Mesendoderm (in vitro differentiated cells): Measurements from ENCODE around the gene MACROD2.

Experiments
- DNase-seq: peaks from one replicate; pipeline ENCODE4 v3.0.0; 2013
- H2AK5ac ChIP-seq: 2 replicates; pipeline ENCODE4 v1.6.1; 2013; ENCODE audit warnings: low read length, inconsistent platforms
- H2BK120ac ChIP-seq: 2 replicates; pipeline ENCODE4 v1.6.1; 2013; ENCODE audit warnings: low read depth, mild to moderate bottlenecking, low read length, moderate library complexity, mixed read lengths
- H2BK15ac ChIP-seq: replicated peaks from 2 replicates; pipeline ENCODE4 v1.6.1; 2013; ENCODE audit warnings: low read depth, mild to moderate bottlenecking, moderate library complexity
- H2BK5ac ChIP-seq: 2 replicates; pipeline ENCODE4 v1.6.1; 2013; ENCODE audit warnings: low read length, inconsistent platforms
- H3K18ac ChIP-seq: 2 replicates; pipeline ENCODE4 v1.6.1; 2013; ENCODE audit warnings: mild to moderate bottlenecking, low read length, mixed read lengths
- H3K23ac ChIP-seq: one replicate; pipeline ENCODE4 v1.6.1; 2013; ENCODE audit warnings: low read length
- H3K27ac ChIP-seq: 2 replicates; pipeline ENCODE4 v1.5.1; 2013; ENCODE audit warnings: low read depth, mild to moderate bottlenecking, inconsistent platforms, low read length, moderate library complexity
- H3K27me3 ChIP-seq: 2 replicates; pipeline ENCODE4 v1.6.1; 2013; ENCODE audit warnings: low read length, control low read depth, mild to moderate bottlenecking, inconsistent platforms; ENCODE audit not compliant: insufficient read depth, poor library complexity
- H3K36me3 ChIP-seq: 2 replicates; pipeline ENCODE4 v1.6.1; 2013; ENCODE audit warnings: low read length, inconsistent platforms; ENCODE audit not compliant: control insufficient read depth, insufficient read depth
- H3K4ac ChIP-seq: one replicate; pipeline ENCODE4 v1.6.1; 2013; ENCODE audit warnings: low read depth, mild to moderate bottlenecking, low read length, moderate library complexity
- H3K4me1 ChIP-seq: 2 replicates; pipeline ENCODE4 v1.6.1; 2013; ENCODE audit warnings: low read depth, low read length, inconsistent platforms; ENCODE audit not compliant: control insufficient read depth
- H3K4me2 ChIP-seq: 2 replicates; pipeline ENCODE4 v1.6.1; 2013; ENCODE audit warnings: low read length
- H3K4me3 ChIP-seq: 2 replicates; pipeline ENCODE4 v1.5.1; 2013; ENCODE audit warnings: mild to moderate bottlenecking, low read length
- H3K56ac ChIP-seq: one replicate; pipeline ENCODE4 v1.6.1; 2013; ENCODE audit warnings: low read length
- H3K79me1 ChIP-seq: 2 replicates; pipeline ENCODE4 v1.6.1; 2013; ENCODE audit warnings: low read length, inconsistent platforms
- H3K79me2 ChIP-seq: 2 replicates; pipeline ENCODE4 v1.6.1; 2013; ENCODE audit warnings: mild to moderate bottlenecking, low read length; ENCODE audit not compliant: control insufficient read depth, insufficient read depth
- H3K9ac ChIP-seq: 2 replicates; pipeline ENCODE4 v1.6.1; 2013; ENCODE audit warnings: low read length, inconsistent platforms
- H4K5ac ChIP-seq: one replicate; pipeline ENCODE4 v1.6.1; 2013; ENCODE audit warnings: low read length
- H4K8ac ChIP-seq: one replicate; pipeline ENCODE4 v1.6.1; 2013; ENCODE audit warnings: low read depth, mild to moderate bottlenecking, control low read depth, low read length, moderate library complexity
- WGBS: extraction: QIAGEN DNeasy Blood & Tissue Kit; methylation state at CpG from one replicate; pipeline ENCODE4 v1.1.7; 2013; ENCODE audit warnings: low lambda C conversion rate, missing lambda C conversion rate; ENCODE audit not compliant: insufficient coverage; ENCODE audit errors: extremely low coverage; 5-methylcytosine and 5-hydroxymethylcytosine counted together

Gene MACROD2

DNA sequence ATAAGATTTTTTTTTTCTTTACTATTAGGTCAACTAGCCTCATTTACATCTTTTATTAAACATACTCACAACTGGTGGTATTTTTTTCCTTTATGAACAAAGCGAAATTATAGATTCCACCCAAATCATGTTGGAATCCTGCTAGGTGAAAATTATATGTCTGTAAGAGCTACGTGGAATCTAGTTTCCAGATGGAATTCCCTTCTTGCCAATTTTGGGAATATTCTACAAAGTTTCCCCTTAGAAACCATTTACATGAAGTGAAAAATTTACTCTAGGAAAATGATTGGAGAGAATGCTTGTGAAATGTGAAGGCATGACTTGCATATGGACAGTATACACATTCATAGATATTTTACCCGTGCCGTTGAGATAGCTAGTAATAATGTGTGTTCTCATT is 1466.6 kb downstream of the MACROD2 start:
- Histone ChIP-seq H3K27me3 (peaks cover 2% of the 10 kb centered on the region), H3K4me3 (no peak overlapping the region), H3K23ac (no peak overlapping the region), H3K36me3 (no peaks in the 10 kb centered on the region), H3K79me1 (no peaks in the 10 kb centered on the region), H3K4me2 (no peak overlapping the region), H3K4ac (no peak overlapping the region), H3K18ac (no peak overlapping the region), H3K9ac (no peak overlapping the region), H2BK5ac (no peak overlapping the region), H3K27ac (no peak overlapping the region), H3K79me2 (no peaks in the 10 kb centered on the region), H4K5ac (no peak overlapping the region), H2BK120ac (no peak overlapping the region), H2BK15ac (no peak overlapping the region), H3K56ac (no peak overlapping the region), H2AK5ac (no peak overlapping the region), H4K8ac (no peak overlapping the region), H3K4me1 (no peaks in the 10 kb centered on the region)
- DNase-seq, result no peak
- WGBS, result no CpG with 5 or more reads among the region's 4 CpGs

DNA sequence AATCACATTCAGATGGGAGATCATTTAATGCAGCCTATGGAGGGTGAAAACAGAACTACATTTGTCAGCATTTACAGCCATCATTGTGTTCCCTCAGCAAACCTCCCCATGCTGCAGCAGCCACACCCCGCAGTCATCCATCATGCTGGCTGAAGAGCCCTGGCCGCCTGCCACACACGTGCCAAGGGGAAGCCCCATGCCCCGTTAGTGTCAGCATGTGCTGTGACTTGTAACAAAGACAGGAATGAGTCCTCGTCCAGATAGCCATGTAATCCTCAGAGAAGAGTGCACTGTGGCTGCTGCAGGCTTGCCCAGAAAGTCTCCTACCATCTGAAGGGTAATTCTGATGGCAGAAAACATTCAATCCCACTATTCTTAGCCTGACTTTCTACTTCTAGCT is 1480.2 kb downstream of the MACROD2 start:
- no peak overlapping the region for H2BK5ac ChIP-seq
- no peak overlapping the region for H3K23ac ChIP-seq
- H3K4me2 ChIP-seq, result no peak overlapping the region
- H3K79me2 ChIP-seq, result no peaks in the 10 kb centered on the region
- no peaks in the 10 kb centered on the region for H3K4me1 ChIP-seq
- H3K27ac ChIP-seq, result no peak overlapping the region
- DNase-seq, result no peak
- WGBS, result no CpG with 5 or more reads among the region's 5 CpGs
- H3K4me3 ChIP-seq, result no peak overlapping the region
- H4K8ac ChIP-seq, result no peak overlapping the region
- no peak overlapping the region for H4K5ac ChIP-seq
- no peak overlapping the region for H3K9ac ChIP-seq
- H3K18ac ChIP-seq, result no peak overlapping the region
- H3K4ac ChIP-seq, result no peak overlapping the region
- H3K56ac ChIP-seq, result no peak overlapping the region
- no peaks in the 10 kb centered on the region for H3K27me3 ChIP-seq
- H3K79me1 ChIP-seq, result no peaks in the 10 kb centered on the region
- no peaks in the 10 kb centered on the region for H3K36me3 ChIP-seq
- H2BK120ac ChIP-seq, result no peak overlapping the region
- H2AK5ac ChIP-seq, result no peak overlapping the region
- no peak overlapping the region for H2BK15ac ChIP-seq

DNA sequence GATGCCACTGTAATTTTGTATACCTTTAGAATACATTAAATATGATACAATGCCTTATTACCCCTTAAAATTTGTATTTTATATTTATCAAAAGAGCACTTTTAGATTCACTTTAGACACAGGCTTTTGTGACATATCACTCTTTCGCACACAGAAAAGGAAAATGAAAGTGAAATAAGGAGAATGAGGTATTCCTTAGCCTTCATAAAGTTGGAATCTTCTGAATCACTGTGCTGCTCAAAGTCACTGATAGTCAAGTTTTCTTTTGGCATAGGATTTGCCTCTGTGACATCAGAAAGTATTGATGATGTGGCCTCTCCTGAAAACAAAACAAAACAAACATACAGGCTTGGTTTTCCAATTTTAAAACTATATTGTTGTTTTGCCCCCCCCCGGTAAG is 1480.9 kb downstream of the MACROD2 start:
- Histone ChIP-seq H3K4me1 (no peaks in the 10 kb centered on the region), H4K8ac (no peak overlapping the region), H3K56ac (no peak overlapping the region), H3K27me3 (no peaks in the 10 kb centered on the region), H3K27ac (no peak overlapping the region), H3K4me3 (no peak overlapping the region), H2AK5ac (no peak overlapping the region), H3K79me1 (no peaks in the 10 kb centered on the region), H2BK5ac (no peak overlapping the region), H3K23ac (no peak overlapping the region), H2BK15ac (no peak overlapping the region), H3K9ac (no peak overlapping the region), H3K18ac (no peak overlapping the region), H3K4me2 (no peak overlapping the region), H2BK120ac (no peak overlapping the region), H3K36me3 (no peaks in the 10 kb centered on the region), H3K79me2 (no peaks in the 10 kb centered on the region), H4K5ac (no peak overlapping the region), H3K4ac (no peak overlapping the region)
- WGBS, result no CpG with 5 or more reads among the region's 2 CpGs
- no peak for DNase-seq

DNA sequence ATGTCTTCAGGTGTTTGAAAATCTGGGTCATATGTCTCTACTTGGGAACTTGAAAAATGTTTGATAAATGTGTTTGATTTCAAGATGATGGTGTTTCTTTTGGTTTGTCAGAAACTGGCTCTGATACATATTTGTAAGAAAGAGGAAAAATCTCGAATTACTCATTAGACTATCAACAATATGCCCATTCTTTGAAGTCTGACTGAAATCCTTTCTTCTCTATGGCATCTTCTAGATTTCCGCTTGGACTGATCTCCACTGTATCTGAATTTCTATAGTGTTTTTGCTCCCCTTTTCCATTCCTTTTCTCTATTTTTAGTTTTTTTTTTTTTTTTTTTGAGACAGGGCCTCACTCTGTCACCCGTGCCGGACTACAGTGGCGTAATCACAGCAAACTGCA is 1481.5 kb downstream of the MACROD2 start:
- H3K4me1 ChIP-seq, result no peaks in the 10 kb centered on the region
- WGBS, result no CpG with 5 or more reads among the region's 5 CpGs
- no peak overlapping the region for H2AK5ac ChIP-seq
- no peaks in the 10 kb centered on the region for H3K27me3 ChIP-seq
- H3K23ac ChIP-seq, result no peak overlapping the region
- no peak overlapping the region for H2BK120ac ChIP-seq
- no peaks in the 10 kb centered on the region for H3K79me2 ChIP-seq
- no peaks in the 10 kb centered on the region for H3K79me1 ChIP-seq
- no peak overlapping the region for H3K9ac ChIP-seq
- H4K8ac ChIP-seq, result no peak overlapping the region
- H3K56ac ChIP-seq, result no peak overlapping the region
- no peak overlapping the region for H4K5ac ChIP-seq
- H2BK5ac ChIP-seq, result no peak overlapping the region
- no peak overlapping the region for H3K4me3 ChIP-seq
- H3K18ac ChIP-seq, result no peak overlapping the region
- DNase-seq, result no peak
- H3K27ac ChIP-seq, result no peak overlapping the region
- no peak overlapping the region for H3K4ac ChIP-seq
- no peak overlapping the region for H2BK15ac ChIP-seq
- H3K36me3 ChIP-seq, result no peaks in the 10 kb centered on the region
- H3K4me2 ChIP-seq, result no peak overlapping the region

GRCh38 chr20:15482525-15482924 is 1487.2 kb downstream of the MACROD2 start:
- Histone ChIP-seq H3K4me2 (no peak overlapping the region), H3K9ac (no peak overlapping the region), H3K79me2 (no peaks in the 10 kb centered on the region), H3K79me1 (no peaks in the 10 kb centered on the region), H2BK5ac (no peak overlapping the region), H3K4me1 (peaks cover 10% of the 10 kb centered on the region), H3K27ac (no peak overlapping the region), H2AK5ac (no peak overlapping the region), H3K4ac (no peak overlapping the region), H2BK120ac (no peak overlapping the region), H3K18ac (no peak overlapping the region), H3K23ac (no peak overlapping the region), H4K8ac (no peak overlapping the region), H3K4me3 (no peak overlapping the region), H3K36me3 (no peaks in the 10 kb centered on the region), H3K27me3 (no peaks in the 10 kb centered on the region), H3K56ac (no peak overlapping the region), H2BK15ac (no peak overlapping the region), H4K5ac (no peak overlapping the region)
- peak; percentile 28 for DNase-seq
- no CpG with 5 or more reads among the region's 3 CpGs for WGBS

GRCh38 chr20:15485519-15485918 is 1490.2 kb downstream of the MACROD2 start:
- no peak overlapping the region for H3K56ac ChIP-seq
- no peak overlapping the region for H2BK15ac ChIP-seq
- H4K8ac ChIP-seq, result no peak overlapping the region
- no peak overlapping the region for H3K18ac ChIP-seq
- no CpG with 5 or more reads among the region's 2 CpGs for WGBS
- H4K5ac ChIP-seq, result no peak overlapping the region
- no peaks in the 10 kb centered on the region for H3K79me2 ChIP-seq
- H3K23ac ChIP-seq, result no peak overlapping the region
- no peak overlapping the region for H3K4ac ChIP-seq
- no peaks in the 10 kb centered on the region for H3K79me1 ChIP-seq
- no peak overlapping the region for H2BK5ac ChIP-seq
- no peak overlapping the region for H3K27ac ChIP-seq
- no peaks in the 10 kb centered on the region for H3K36me3 ChIP-seq
- H3K4me2 ChIP-seq, result no peak overlapping the region
- no peak overlapping the region for H3K9ac ChIP-seq
- no peak overlapping the region for H2AK5ac ChIP-seq
- no peaks in the 10 kb centered on the region for H3K27me3 ChIP-seq
- peak overlapping the region; percentile 95 for H2BK120ac ChIP-seq
- no peak overlapping the region for H3K4me3 ChIP-seq
- DNase-seq, result no peak
- peaks cover 11% of the 10 kb centered on the region for H3K4me1 ChIP-seq
